GM21786 (cell line): Measurements from ENCODE around the gene TMC1.

ENCODE experiments used
- ATAC-seq: cut with Tn5 transposase; IDR thresholded peaks from one replicate; pipeline ENCODE4 v1.9.1; 2021; ENCODE audit not compliant: unreplicated experiment

TMC1 gene

GRCh38 chr9:72665421-72665820, 144.0 kb downstream of the TMC1 start:
- ATAC-seq: no peak

GRCh38 chr9:72667181-72667580, 145.8 kb downstream of the TMC1 start:
- ATAC-seq: no peak

GRCh38 chr9:72674961-72675360, 153.6 kb downstream of the TMC1 start:
- no peak for ATAC-seq

- no peak for ATAC-seq
These were observed 154.2 kb downstream of the TMC1 start for GRCh38 chr9:72675586-72675985.

- no peak for ATAC-seq
These were observed 159.3 kb downstream of the TMC1 start for GRCh38 chr9:72680593-72681282.

- ATAC-seq: no peak
These were observed 159.8 kb downstream of the TMC1 start for GRCh38 chr9:72681283-72681630.

GRCh38 chr9:72684615-72685014, 163.2 kb downstream of the TMC1 start:
- ATAC-seq: no peak

- no peak for ATAC-seq
These were observed 164.5 kb downstream of the TMC1 start for GRCh38 chr9:72685911-72686310.

GRCh38 chr9:72687331-72687730, 165.9 kb downstream of the TMC1 start:
- no peak for ATAC-seq

- ATAC-seq: no peak
These were observed 170.3 kb downstream of the TMC1 start for GRCh38 chr9:72691671-72692070.

- no peak for ATAC-seq
These were observed 174.0 kb downstream of the TMC1 start for GRCh38 chr9:72695365-72695764.

GRCh38 chr9:72696511-72696910, 175.1 kb downstream of the TMC1 start:
- no peak for ATAC-seq

GRCh38 chr9:72701510-72701909, 180.1 kb downstream of the TMC1 start:
- no peak for ATAC-seq

GRCh38 chr9:72703574-72703973, 182.2 kb downstream of the TMC1 start:
- no peak for ATAC-seq

- no peak for ATAC-seq
These were observed 183.4 kb downstream of the TMC1 start for GRCh38 chr9:72704688-72705375.

- no peak for ATAC-seq
These were observed 197.1 kb downstream of the TMC1 start for GRCh38 chr9:72718503-72718902.

GRCh38 chr9:72721067-72721466, 199.7 kb downstream of the TMC1 start:
- ATAC-seq: no peak

- ATAC-seq: no peak
These were observed 205.5 kb downstream of the TMC1 start for GRCh38 chr9:72726947-72727346.

GRCh38 chr9:72728031-72728770, 206.8 kb downstream of the TMC1 start:
- ATAC-seq: no peak

- ATAC-seq: no peak
These were observed 212.5 kb downstream of the TMC1 start for GRCh38 chr9:72733895-72734294.

- no peak for ATAC-seq
These were observed 213.2 kb downstream of the TMC1 start for GRCh38 chr9:72734631-72735030.

- ATAC-seq: no peak
These were observed 222.4 kb downstream of the TMC1 start for GRCh38 chr9:72743836-72744235.
